Measurements from ENCODE around the gene TMEM184A.

TMEM184A gene

GRCh38 chr7:1502845-1503244 lies 53.2 kb downstream of the TMEM184A start:
- in situ Hi-C loops (cut with HindIII; ENCODE audit: low pct_ligation_motif_present, low pct_unique_long_range_greater_than_20kb, low sequenced_read_pairs): no loop called here
- DNase-seq: no peak

GRCh38 chr7:1501487-1502270 lies 54.3 kb downstream of the TMEM184A start:
- in situ Hi-C loops (cut with HindIII; ENCODE audit: low pct_ligation_motif_present, low pct_unique_long_range_greater_than_20kb, low sequenced_read_pairs): no loop called here
- no peak for DNase-seq

- DNase-seq: no peak
- in situ Hi-C loops (cut with HindIII; ENCODE audit: low pct_ligation_motif_present, low pct_unique_long_range_greater_than_20kb, low sequenced_read_pairs): no loop called here
Observed at GRCh38 chr7:1500064-1500807, 55.8 kb downstream of the TMEM184A start.

- in situ Hi-C loops (cut with HindIII; ENCODE audit: low pct_ligation_motif_present, low pct_unique_long_range_greater_than_20kb, low sequenced_read_pairs): no loop called here
- no peak for DNase-seq
Observed at GRCh38 chr7:1499367-1500029, 56.5 kb downstream of the TMEM184A start.

- DNase-seq: no peak
- in situ Hi-C loops (cut with HindIII; ENCODE audit: low pct_ligation_motif_present, low pct_unique_long_range_greater_than_20kb, low sequenced_read_pairs): no loop called here
Observed at GRCh38 chr7:1498370-1499305, 57.4 kb downstream of the TMEM184A start.

- in situ Hi-C loops (cut with HindIII; ENCODE audit: low pct_ligation_motif_present, low pct_unique_long_range_greater_than_20kb, low sequenced_read_pairs): no loop called here
- DNase-seq: no peak
Observed at GRCh38 chr7:1497293-1497927, 58.6 kb downstream of the TMEM184A start.

- in situ Hi-C loops (cut with HindIII; ENCODE audit: low pct_ligation_motif_present, low pct_unique_long_range_greater_than_20kb, low sequenced_read_pairs): no loop called here
- DNase-seq: no peak
Observed at GRCh38 chr7:1496531-1497292, 59.3 kb downstream of the TMEM184A start.

GRCh38 chr7:1495564-1496242 lies 60.3 kb downstream of the TMEM184A start:
- in situ Hi-C loops (cut with HindIII; ENCODE audit: low pct_ligation_motif_present, low pct_unique_long_range_greater_than_20kb, low sequenced_read_pairs): no loop called here
- no peak for DNase-seq

- DNase-seq: no peak
- in situ Hi-C loops (cut with HindIII; ENCODE audit: low pct_ligation_motif_present, low pct_unique_long_range_greater_than_20kb, low sequenced_read_pairs): no loop called here
Observed at GRCh38 chr7:1494866-1495563, 61.0 kb downstream of the TMEM184A start.

- in situ Hi-C loops (cut with HindIII; ENCODE audit: low pct_ligation_motif_present, low pct_unique_long_range_greater_than_20kb, low sequenced_read_pairs): no loop called here
- DNase-seq: no peak
Observed at GRCh38 chr7:1494447-1494846, 61.6 kb downstream of the TMEM184A start.

- no peak for DNase-seq
- in situ Hi-C loops (cut with HindIII; ENCODE audit: low pct_ligation_motif_present, low pct_unique_long_range_greater_than_20kb, low sequenced_read_pairs): no loop called here
Observed at GRCh38 chr7:1493571-1493970, 62.4 kb downstream of the TMEM184A start.

GRCh38 chr7:1493129-1493528 lies 62.9 kb downstream of the TMEM184A start:
- DNase-seq: no peak
- in situ Hi-C loops (cut with HindIII; ENCODE audit: low pct_ligation_motif_present, low pct_unique_long_range_greater_than_20kb, low sequenced_read_pairs): no loop called here

GRCh38 chr7:1492640-1493039 lies 63.4 kb downstream of the TMEM184A start:
- in situ Hi-C loops (cut with HindIII; ENCODE audit: low pct_ligation_motif_present, low pct_unique_long_range_greater_than_20kb, low sequenced_read_pairs): no loop called here
- DNase-seq: no peak

Data from ACHN (cell line).